GM21825 (cell line): ENCODE measurements around the gene CRPPA.
"Not testable (repeated sequence)": the region's sequence is repeated elsewhere in the genome, so short reads cannot be mapped to it uniquely, and the experiment has no call there.

ENCODE experiments used
- ATAC-seq: cut with Tn5 transposase; IDR thresholded peaks from one replicate; pipeline ENCODE4 v1.9.1; 2021; ENCODE audit warnings: mild to moderate bottlenecking, moderate library complexity; ENCODE audit not compliant: unreplicated experiment

CRPPA gene

GRCh38 chr7:16421333-16422102 lies at the start of gene CRPPA:
TSS of gene CRPPA (minus strand) at chr7:16421538. CDS start at chr7:16421322, 216 bp downstream.
- peak; percentile 29 for ATAC-seq

GRCh38 chr7:16465469-16466361 lies 44.4 kb upstream of the CRPPA start, which contains the start of gene SOSTDC1:
TSS of gene SOSTDC1 (minus strand) at chr7:16465738. CDS start at chr7:16465668, 70 bp downstream.
- ATAC-seq, result no peak

- ATAC-seq, result no peak
Observed at GRCh38 chr7:16463949-16464715, 42.8 kb upstream of the CRPPA start.

DNA sequence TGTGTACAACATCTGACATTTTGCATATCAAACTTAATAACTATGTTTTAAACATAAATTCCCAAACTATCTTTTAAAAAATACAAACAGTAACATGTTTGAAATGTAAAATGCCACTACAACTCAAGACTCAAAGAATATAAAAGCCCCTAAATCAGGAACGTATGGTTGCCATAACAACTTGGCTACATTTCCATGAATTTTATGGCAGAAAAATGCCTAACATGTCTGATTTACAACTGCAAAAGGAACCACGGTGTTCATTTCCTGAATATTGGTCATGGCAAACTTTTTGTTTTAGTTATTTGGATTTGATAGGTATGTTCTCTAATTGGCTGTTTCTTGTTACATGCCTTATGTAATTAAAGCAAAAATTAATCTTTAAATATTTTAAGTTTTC lies 42.2 kb upstream of the CRPPA start:
- ATAC-seq, result no peak

- ATAC-seq, result no peak
Observed at GRCh38 chr7:16462431-16462889, 41.1 kb upstream of the CRPPA start.

DNA sequence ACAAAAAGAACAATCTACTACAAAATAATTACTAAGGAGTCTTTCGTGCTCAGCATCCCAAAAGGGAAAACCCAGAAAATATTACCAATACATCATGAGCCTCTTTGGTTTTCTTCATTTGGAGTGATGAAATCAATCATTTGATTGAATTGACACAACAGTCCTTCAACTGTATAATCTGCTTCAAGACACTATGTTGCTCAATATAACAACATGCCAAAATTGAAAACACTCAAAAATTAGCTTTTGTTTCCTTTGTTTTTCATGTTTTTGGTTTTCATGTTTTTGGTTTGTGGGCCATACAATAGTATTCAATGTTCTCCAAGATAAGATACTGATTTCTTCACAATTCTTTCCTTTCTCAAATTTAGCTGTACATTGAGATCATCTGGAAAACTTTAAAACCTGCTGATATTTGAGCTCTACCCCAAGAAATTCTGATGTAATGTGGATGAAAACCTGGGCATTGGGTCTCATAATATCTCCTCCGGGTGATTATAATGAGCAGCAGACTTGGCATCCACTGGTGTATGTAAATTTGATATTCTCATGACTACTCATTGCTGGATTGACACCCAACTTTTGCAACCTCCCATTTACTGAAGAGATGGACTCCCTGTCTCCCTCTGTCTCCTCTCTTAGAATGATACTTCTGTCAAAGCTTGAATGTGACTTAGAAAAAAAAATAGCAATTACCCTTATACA lies 39.6 kb upstream of the CRPPA start:
- ATAC-seq, result no peak

- ATAC-seq, result not testable (repeated sequence)
Observed at GRCh38 chr7:16456303-16456702, 35.0 kb upstream of the CRPPA start.

GRCh38 chr7:16455591-16455990 lies 34.3 kb upstream of the CRPPA start:
- ATAC-seq, result no peak

- no peak for ATAC-seq
Observed at GRCh38 chr7:16450366-16450765, 29.0 kb upstream of the CRPPA start.

DNA sequence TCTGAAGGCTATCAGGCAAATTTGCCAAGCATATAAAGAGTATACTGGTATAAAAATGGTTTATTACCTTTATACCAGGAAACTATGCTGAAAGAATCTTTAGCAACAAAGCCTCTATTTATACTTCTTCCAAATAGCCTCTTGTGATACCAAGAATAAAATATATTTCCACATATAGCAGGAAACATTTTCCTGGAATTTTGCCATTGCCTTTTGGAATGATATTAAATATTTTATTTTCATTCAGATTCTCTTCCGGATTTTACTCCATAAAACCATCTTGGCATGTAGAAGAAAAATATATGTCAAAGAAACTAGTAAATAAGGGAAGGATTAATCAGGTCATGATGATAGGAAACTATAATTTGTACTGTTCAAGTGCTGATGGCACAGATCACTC lies 26.5 kb upstream of the CRPPA start:
- no peak for ATAC-seq

- ATAC-seq, result no peak
Observed at GRCh38 chr7:16446508-16446907, 25.2 kb upstream of the CRPPA start.

DNA sequence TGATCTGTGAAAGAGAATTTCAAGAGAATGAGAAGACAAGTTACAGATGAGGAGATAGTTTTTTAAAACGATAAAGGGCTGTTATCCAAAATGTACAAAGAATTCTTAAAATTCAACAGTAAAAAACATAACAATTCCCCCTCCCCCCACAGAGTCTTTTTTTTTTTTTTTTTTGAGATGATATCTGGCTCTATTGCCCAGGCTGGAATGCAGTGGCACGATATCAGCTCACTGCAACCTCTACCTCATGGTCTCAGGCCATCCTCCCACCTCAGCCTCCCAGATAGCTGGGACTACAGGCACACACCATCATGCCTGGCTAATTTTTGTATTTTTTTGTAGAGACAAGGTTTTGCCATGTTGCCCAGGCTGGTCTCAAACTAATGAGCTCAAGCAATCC lies 22.5 kb upstream of the CRPPA start:
- ATAC-seq, result not testable (repeated sequence)

DNA sequence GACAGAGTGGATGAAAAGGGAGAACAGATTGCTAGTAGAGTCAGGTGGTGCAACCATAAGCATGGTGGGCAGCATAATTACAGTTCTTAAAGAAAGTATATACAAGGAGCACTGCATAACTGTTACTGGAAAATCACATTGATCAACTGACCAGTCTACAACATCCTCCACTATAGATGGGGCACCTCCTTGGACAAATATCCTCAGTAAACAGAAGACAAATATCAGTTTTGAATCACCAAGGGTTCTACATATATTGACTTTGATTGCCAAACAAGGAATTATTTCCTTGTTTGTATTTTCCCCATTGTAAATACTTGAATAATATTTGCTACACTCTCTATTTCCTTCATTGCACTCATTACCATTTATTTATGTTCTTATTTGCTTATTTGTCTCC lies 17.6 kb upstream of the CRPPA start:
- no peak for ATAC-seq

GRCh38 chr7:16436306-16436705 lies 15.0 kb upstream of the CRPPA start:
- ATAC-seq, result no peak

- no peak for ATAC-seq
Observed at GRCh38 chr7:16433568-16434122, 12.3 kb upstream of the CRPPA start.

DNA sequence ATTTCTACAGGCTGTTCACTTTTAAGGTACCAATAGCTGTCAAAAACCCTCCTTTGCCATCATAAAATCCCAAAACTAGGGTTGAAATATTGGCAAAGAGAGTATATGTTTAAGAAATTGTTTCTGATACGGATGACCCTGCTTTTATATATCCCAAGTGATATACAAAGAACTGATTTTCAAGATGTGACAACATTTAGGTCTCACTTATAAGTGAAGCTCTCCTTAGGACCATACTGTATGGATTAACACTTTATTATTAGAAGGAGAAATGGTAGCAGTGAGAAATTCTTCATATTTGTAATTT lies 11.0 kb upstream of the CRPPA start:
- no peak for ATAC-seq

- peak; percentile 61 for ATAC-seq
Observed at GRCh38 chr7:16431646-16432424, 10.5 kb upstream of the CRPPA start.

DNA sequence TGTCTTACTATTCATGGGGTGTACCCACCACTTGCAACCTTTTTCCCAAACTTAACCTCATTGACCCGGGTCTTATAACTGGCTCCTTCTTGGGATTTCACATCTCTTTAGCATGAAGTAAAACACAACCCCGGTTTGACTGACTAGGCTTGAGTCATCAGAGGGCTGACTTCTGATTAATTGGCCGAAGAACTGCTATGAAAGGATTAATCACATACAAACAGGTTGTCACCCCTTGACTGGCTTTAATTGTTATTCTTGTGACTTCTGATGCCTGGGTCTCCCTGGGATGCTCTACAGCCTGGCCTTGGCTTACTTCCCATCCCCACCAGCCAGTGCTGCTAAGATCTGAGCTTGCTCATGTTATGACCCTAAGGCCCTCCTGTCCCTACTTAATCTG lies 8.8 kb upstream of the CRPPA start:
- ATAC-seq, result no peak

DNA sequence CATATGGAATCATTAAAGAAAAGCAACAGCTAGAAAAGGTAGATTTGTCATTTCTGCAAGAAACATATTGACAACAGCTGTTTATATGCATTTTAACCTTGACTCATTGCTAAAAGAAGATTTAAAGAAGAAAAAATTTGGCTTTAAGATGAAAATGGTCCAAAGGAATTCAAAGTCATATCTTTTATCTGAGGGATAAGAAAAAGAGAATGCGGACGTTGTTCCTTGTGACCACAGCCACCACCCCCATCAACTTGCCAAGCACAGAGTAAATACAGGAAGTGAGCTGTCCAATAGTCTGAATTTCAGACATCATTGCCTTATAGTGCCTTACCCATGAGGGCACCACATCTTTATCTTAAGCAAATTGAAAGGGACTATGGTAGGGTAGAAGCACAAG lies 7.3 kb upstream of the CRPPA start:
- no peak for ATAC-seq

DNA sequence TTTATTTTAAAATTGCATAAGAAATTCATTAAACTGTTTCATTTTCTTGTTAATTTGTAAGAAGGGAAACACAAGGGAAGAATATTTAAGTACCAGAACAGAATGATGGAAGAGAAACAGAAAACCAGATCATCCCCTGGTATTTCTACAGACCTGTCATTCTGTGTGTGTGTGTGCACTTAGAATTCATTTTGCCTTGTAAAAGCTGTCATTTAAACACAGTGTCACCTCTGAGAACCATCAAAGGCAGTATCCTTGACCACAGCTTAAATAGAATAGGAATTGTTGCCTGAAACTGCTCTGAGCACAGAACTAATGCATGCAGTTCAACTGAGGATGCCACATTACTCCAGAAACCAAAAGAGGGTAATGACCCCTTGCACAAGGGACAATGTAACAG lies 6.8 kb upstream of the CRPPA start:
- ATAC-seq, result no peak
